Neutrophil (primary cell): ENCODE measurements around the gene CROCC2.

Experiments used
- H3K27ac ChIP-seq: fragments of 200-600 bp; sonication (generic); 2 replicates; pipeline ENCODE4 v1.5.1; 2016; ENCODE audit warnings: mild to moderate bottlenecking, moderate library complexity
- H3K27me3 ChIP-seq: fragments of 200-600 bp; sonication (generic); 2 replicates; pipeline ENCODE4 v1.6.0; 2016; ENCODE audit warnings: mild to moderate bottlenecking
- H3K36me3 ChIP-seq: fragments of 200-600 bp; sonication (generic); 2 replicates; pipeline ENCODE4 v1.5.1; 2017
- H3K4me1 ChIP-seq, 2 experiments: fragments of 200-600 bp in 1 of 2; sonication (generic) in 1 of 2; 1 replicate in 1 of 2; 2 replicates in 1 of 2; pipeline versions ENCODE4 v1.5.1 to v1.6.1; 2013 to 2016; ENCODE audit warnings: low read depth in 1 of 2, low read length in 1 of 2, mild to moderate bottlenecking in 1 of 2, moderate library complexity in 1 of 2; ENCODE audit not compliant: control insufficient read depth in 1 of 2, insufficient read depth in 1 of 2
- H3K4me3 ChIP-seq, 2 experiments: fragments of 200-600 bp in 1 of 2; sonication (generic) in 1 of 2; 1 replicate in 1 of 2; 2 replicates in 1 of 2; pipeline ENCODE4 v1.5.1; 2013 to 2016; ENCODE audit warnings: low read depth in 1 of 2, low read length in 1 of 2, mild to moderate bottlenecking in 1 of 2, moderate library complexity in 1 of 2
- H3K9me3 ChIP-seq: fragments of 200-600 bp; sonication (generic); 2 replicates; pipeline ENCODE4 v1.5.1; 2016
- CTCF ChIP-seq: fragments of 200-600 bp; sonication (generic); IDR thresholded peaks from 2 replicates; pipeline ENCODE4 v1.5.1; 2016; ENCODE audit warnings: antibody characterized with exemption

Gene CROCC2

DNA sequence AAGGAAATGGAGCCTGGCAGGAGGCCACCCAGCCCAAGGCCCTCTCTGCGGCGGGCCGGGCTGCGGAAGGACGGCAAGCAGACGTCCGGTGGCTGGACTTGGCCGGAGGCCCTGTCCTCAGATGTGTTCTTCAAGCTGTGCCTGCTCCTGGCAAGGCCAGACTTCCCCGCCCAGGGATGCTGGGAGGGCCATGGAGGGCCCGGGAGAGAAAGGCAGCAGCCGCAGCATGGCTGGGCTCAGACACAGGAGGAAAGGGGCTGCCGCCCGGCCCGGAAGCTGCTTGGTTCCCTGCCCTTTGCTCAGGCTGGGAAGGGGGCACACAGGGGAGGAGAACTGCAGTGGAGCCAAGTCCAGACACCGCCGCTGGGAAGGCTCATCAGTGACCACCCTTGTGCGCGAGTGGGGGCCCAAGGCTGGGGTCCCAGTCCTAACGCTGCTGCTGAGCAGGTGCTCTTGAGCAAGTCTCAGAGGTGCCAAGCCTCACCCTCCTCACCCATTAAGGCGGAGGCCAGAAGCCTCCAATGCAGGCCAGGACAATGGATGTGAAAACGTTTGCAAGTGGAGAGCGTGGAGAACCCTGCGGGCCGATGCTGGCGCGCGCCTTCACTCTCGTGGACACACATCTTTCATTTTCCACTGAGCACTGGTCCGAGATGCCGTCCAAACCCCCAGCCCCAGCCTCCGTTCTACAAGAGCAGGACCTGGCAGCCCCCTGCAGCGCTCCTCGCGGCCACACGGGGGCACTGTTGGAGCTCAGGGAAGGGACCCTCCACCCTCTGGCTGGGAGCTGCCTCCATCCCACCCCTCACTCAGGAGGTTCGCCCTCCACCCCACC is 7.9 kb downstream of the CROCC2 start:
- no peak overlapping the region for H3K27ac ChIP-seq

GRCh38 chr2:240914645-240915525 is 8.7 kb downstream of the CROCC2 start:
- peaks cover 33% of the 10 kb centered on the region for H3K27me3 ChIP-seq
- peak; percentile 15 for TF ChIP-seq CTCF

More for the DNA sequence above, 7.9 kb downstream of the CROCC2 start:
- peak; percentile 70 for TF ChIP-seq CTCF
- no peaks in the 10 kb centered on the region for H3K9me3 ChIP-seq
- no peaks in the 10 kb centered on the region for H3K36me3 ChIP-seq
- H3K27me3 ChIP-seq, result peaks cover 33% of the 10 kb centered on the region
- H3K4me3 ChIP-seq, result no peak overlapping the region
- H3K4me1 ChIP-seq, result no peaks in the 10 kb centered on the region

DNA sequence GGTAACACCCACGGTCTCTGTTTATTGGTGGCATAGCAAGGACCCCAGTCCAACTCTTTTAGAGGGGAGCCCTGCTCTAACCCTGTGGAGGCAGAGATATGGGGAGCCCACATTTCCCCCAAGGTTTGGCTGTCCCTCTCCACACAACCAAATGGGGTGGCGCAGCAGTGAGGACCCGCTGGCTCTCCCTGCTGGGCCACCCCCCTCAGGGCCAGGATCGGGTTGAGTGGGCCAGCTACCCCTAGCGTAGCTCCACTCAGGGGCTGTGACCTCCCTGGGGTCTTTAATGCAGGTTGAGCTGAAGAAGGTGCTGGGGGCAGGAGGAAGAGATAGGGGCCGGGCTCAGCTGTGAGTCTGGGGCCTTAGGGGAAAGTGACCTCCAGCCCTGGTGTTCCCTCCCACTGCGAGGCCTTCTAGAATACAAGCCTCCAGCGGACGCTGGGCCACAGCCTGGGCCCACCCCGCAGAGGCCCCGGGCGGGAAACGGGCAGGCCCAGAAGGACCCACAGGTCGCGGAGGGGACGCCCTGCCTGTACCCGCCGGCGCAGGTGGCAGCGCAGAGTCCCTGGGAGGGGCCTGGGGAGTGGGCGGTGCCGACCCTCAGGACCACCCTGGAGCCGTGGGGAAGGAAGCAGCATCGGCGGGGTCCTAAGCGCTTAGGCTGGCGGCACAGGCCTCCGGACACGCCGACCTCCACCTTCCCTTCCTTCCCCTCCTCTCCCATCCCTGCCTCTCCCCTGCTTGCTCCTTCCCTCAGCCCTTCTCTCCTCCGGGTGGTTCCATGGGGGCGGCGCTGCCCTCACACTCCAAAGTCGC is 9.6 kb downstream of the CROCC2 start:
- Histone ChIP-seq H3K4me3 (no peak overlapping the region), H3K27me3 (peaks cover 33% of the 10 kb centered on the region)
- no peak for TF ChIP-seq CTCF

More at GRCh38 chr2:240914645-240915525, 8.7 kb downstream of the CROCC2 start:
- Histone ChIP-seq H3K36me3 (no peaks in the 10 kb centered on the region), H3K4me3 (no peak overlapping the region), H3K27ac (no peak overlapping the region), H3K4me1 (no peaks in the 10 kb centered on the region), H3K9me3 (no peaks in the 10 kb centered on the region)

GRCh38 chr2:240916571-240917008 is 10.5 kb downstream of the CROCC2 start:
- no peaks in the 10 kb centered on the region for H3K4me1 ChIP-seq
- no peak for TF ChIP-seq CTCF
- no peaks in the 10 kb centered on the region for H3K9me3 ChIP-seq
- H3K4me3 ChIP-seq, result no peak overlapping the region
- H3K27ac ChIP-seq, result no peak overlapping the region
- H3K27me3 ChIP-seq, result peaks cover 33% of the 10 kb centered on the region
- no peaks in the 10 kb centered on the region for H3K36me3 ChIP-seq

More for the DNA sequence above, 9.6 kb downstream of the CROCC2 start:
- no peak overlapping the region for H3K27ac ChIP-seq
- H3K36me3 ChIP-seq, result no peaks in the 10 kb centered on the region
- H3K9me3 ChIP-seq, result no peaks in the 10 kb centered on the region
- H3K4me1 ChIP-seq, result no peaks in the 10 kb centered on the region
